HEK293 (cell line): ENCODE results near the gene ERCC1.

Experiments
- CTCF ChIA-PET: fragments of 350-600 bp; formaldehyde crosslinking; extraction: SDS; loops from one replicate; lab custom pipeline; 2021; ENCODE audit warnings: antibody characterized with exemption; lab: Yijun Ruan, JAX
- POLR2A ChIA-PET: fragments of 300-600 bp; formaldehyde crosslinking; extraction: SDS; loops from one replicate; lab custom pipeline; 2020; ENCODE audit warnings: antibody characterized with exemption, inconsistent platforms; lab: Yijun Ruan, JAX
- H3K27ac ChIP-seq: fragments of 200-500 bp; sonication (Bioruptor generic); 2 replicates; pipeline ENCODE4 v1.5.1; 2014; ENCODE audit warnings: low read depth, low read length, control low read depth, inconsistent platforms; ENCODE audit errors: extremely low read depth
- H3K36me3 ChIP-seq, 2 experiments: fragments of 200-500 bp in 1 of 2; sonication (Bioruptor generic) in 1 of 2; 1 replicate in 1 of 2; 2 replicates in 1 of 2; pipeline ENCODE4 v1.5.1; 2014 to 2017; ENCODE audit warnings: inconsistent platforms in 2 of 2, low read length in 2 of 2; ENCODE audit not compliant: control insufficient read depth in 2 of 2, insufficient read depth in 1 of 2
- H3K4me1 ChIP-seq: fragments of 200-500 bp; sonication (Bioruptor generic); 2 replicates; pipeline ENCODE4 v1.5.1; 2014; ENCODE audit warnings: mild to moderate bottlenecking, low read length, inconsistent platforms; ENCODE audit not compliant: control insufficient read depth, insufficient read depth
- H3K4me3 ChIP-seq: 2 replicates; pipeline ENCODE4 v1.5.1; 2011; ENCODE audit warnings: low read depth, mild to moderate bottlenecking, control low read depth, low read length, moderate library complexity
- H3K9me3 ChIP-seq: fragments of 200-500 bp; sonication (Bioruptor generic); 2 replicates; pipeline ENCODE4 v1.5.1; 2014; ENCODE audit warnings: low read depth, low read length, inconsistent platforms; ENCODE audit not compliant: control insufficient read depth, insufficient read depth
- IKZF3 ChIP-seq: fragments of 450-650 bp; IDR thresholded peaks from 2 replicates; pipeline ENCODE4 v1.5.0; 2018; ENCODE audit warnings: missing biosample characterization, mild to moderate bottlenecking, missing genetic modification characterization, moderate library complexity
- INSM2 ChIP-seq: fragments of 450-650 bp; formaldehyde crosslinking; IDR thresholded peaks from 2 replicates; pipeline ENCODE4 v1.5.1; 2016; ENCODE audit warnings: missing biosample characterization, missing genetic modification characterization
- MEIS1 ChIP-seq: sonication (generic); formaldehyde crosslinking; IDR thresholded peaks from 2 replicates; pipeline ENCODE4 v1.8.1; 2022; ENCODE audit warnings: missing genetic modification reagents, mild to moderate bottlenecking, borderline replicate concordance
- PRDM1 ChIP-seq: fragments of 450-650 bp; formaldehyde crosslinking; IDR thresholded peaks from 2 replicates; pipeline ENCODE4; 2016; ENCODE audit warnings: missing biosample characterization, missing genetic modification characterization
- ZBTB17 ChIP-seq: fragments of 450-650 bp; formaldehyde crosslinking; IDR thresholded peaks from 2 replicates; pipeline ENCODE4 v1.5.1; 2016; ENCODE audit warnings: missing biosample characterization, missing genetic modification characterization
- ZBTB20 ChIP-seq: fragments of 450-650 bp; formaldehyde crosslinking; IDR thresholded peaks from 2 replicates; pipeline ENCODE4 v1.5.1; 2016; ENCODE audit warnings: missing biosample characterization, missing genetic modification characterization
- ZEB2 ChIP-seq: fragments of 450-650 bp; formaldehyde crosslinking; IDR thresholded peaks from 2 replicates; pipeline ENCODE4 v1.5.1; 2016; ENCODE audit warnings: missing biosample characterization, missing genetic modification characterization
- ZFP3 ChIP-seq: fragments of 450-650 bp; formaldehyde crosslinking; IDR thresholded peaks from 2 replicates; pipeline ENCODE4 v1.5.1; 2016; ENCODE audit warnings: low read depth, missing biosample characterization, missing genetic modification characterization
- ZNF169 ChIP-seq: fragments of 450-650 bp; formaldehyde crosslinking; IDR thresholded peaks from 2 replicates; pipeline ENCODE4 v1.5.1; 2016; ENCODE audit warnings: missing biosample characterization, missing genetic modification characterization
- ZNF223 ChIP-seq: fragments of 450-650 bp; formaldehyde crosslinking; IDR thresholded peaks from 2 replicates; pipeline ENCODE4 v1.5.1; 2016; ENCODE audit warnings: missing biosample characterization, missing genetic modification characterization
- ZNF335 ChIP-seq: fragments of 450-650 bp; formaldehyde crosslinking; conservative IDR thresholded peaks from 2 replicates; pipeline ENCODE4 v1.5.1; 2016; ENCODE audit warnings: missing biosample characterization, missing genetic modification characterization
- ZNF354C ChIP-seq: fragments of 450-650 bp; formaldehyde crosslinking; IDR thresholded peaks from 2 replicates; pipeline ENCODE4 v1.5.1; 2016; ENCODE audit warnings: missing biosample characterization, missing genetic modification characterization, low read depth, borderline replicate concordance
- ZNF416 ChIP-seq: fragments of 450-650 bp; formaldehyde crosslinking; IDR thresholded peaks from 2 replicates; pipeline ENCODE4 v1.5.1; 2016; ENCODE audit warnings: missing biosample characterization, missing genetic modification characterization
- ZNF514 ChIP-seq: fragments of 450-650 bp; formaldehyde crosslinking; IDR thresholded peaks from 2 replicates; pipeline ENCODE4 v1.5.1; 2016; ENCODE audit warnings: missing biosample characterization, missing genetic modification characterization
- ZNF580 ChIP-seq: fragments of 450-650 bp; formaldehyde crosslinking; IDR thresholded peaks from 2 replicates; pipeline ENCODE4 v1.5.1; 2016; ENCODE audit warnings: missing biosample characterization, missing genetic modification characterization
- ZNF585B ChIP-seq: fragments of 450-650 bp; formaldehyde crosslinking; IDR thresholded peaks from 2 replicates; pipeline ENCODE4 v1.5.1; 2016; ENCODE audit warnings: missing biosample characterization, missing genetic modification characterization
- ZNF600 ChIP-seq: fragments of 450-650 bp; formaldehyde crosslinking; IDR thresholded peaks from 2 replicates; pipeline ENCODE4 v1.5.1; 2016; ENCODE audit warnings: missing biosample characterization, missing genetic modification characterization
- ZNF626 ChIP-seq: fragments of 450-650 bp; sonication (Bioruptor Pico); formaldehyde crosslinking; IDR thresholded peaks from 2 replicates; pipeline ENCODE4 v1.5.1; 2018; ENCODE audit warnings: missing biosample characterization, missing genetic modification characterization, inconsistent platforms
- ZNF629 ChIP-seq: fragments of 450-650 bp; formaldehyde crosslinking; IDR thresholded peaks from 2 replicates; pipeline ENCODE4 v1.5.1; 2017; ENCODE audit warnings: missing biosample characterization, missing genetic modification characterization
- ZNF639 ChIP-seq: fragments of 450-650 bp; formaldehyde crosslinking; IDR thresholded peaks from 2 replicates; pipeline ENCODE4 v1.5.1; 2016; ENCODE audit warnings: missing biosample characterization, missing genetic modification characterization
- ZNF658 ChIP-seq: fragments of 450-650 bp; formaldehyde crosslinking; IDR thresholded peaks from 2 replicates; pipeline ENCODE4; 2016; ENCODE audit warnings: missing biosample characterization, missing genetic modification characterization
- ZNF664 ChIP-seq: fragments of 450-650 bp; formaldehyde crosslinking; IDR thresholded peaks from 2 replicates; pipeline ENCODE4 v1.5.1; 2016; ENCODE audit warnings: missing biosample characterization, missing genetic modification characterization
- ZNF76 ChIP-seq: fragments of 450-650 bp; formaldehyde crosslinking; IDR thresholded peaks from 2 replicates; pipeline ENCODE4; 2016; ENCODE audit warnings: low read depth, missing biosample characterization, missing genetic modification characterization, borderline replicate concordance
- ZNF768 ChIP-seq: fragments of 450-650 bp; formaldehyde crosslinking; IDR thresholded peaks from 2 replicates; pipeline ENCODE4 v1.5.1; 2018; ENCODE audit warnings: missing biosample characterization, mild to moderate bottlenecking, missing genetic modification characterization
- ZNF777 ChIP-seq: fragments of 450-650 bp; formaldehyde crosslinking; IDR thresholded peaks from 2 replicates; pipeline ENCODE4 v1.5.1; 2017; ENCODE audit warnings: missing biosample characterization, missing genetic modification characterization, borderline replicate concordance
- ZSCAN30 ChIP-seq: fragments of 450-650 bp; IDR thresholded peaks from 2 replicates; pipeline ENCODE4 v1.5.1; 2018; ENCODE audit warnings: missing biosample characterization, mild to moderate bottlenecking, missing genetic modification characterization, moderate library complexity

The ERCC1 gene

GRCh38 chr19:45391871-45392665, 31.6 kb downstream of the ERCC1 start:
- H3K4me1 ChIP-seq: no peaks in the 10 kb centered on the region
- TF ChIP-seq ZNF777: no peak
- TF ChIP-seq ZNF768 (tag by site-specific recombination): peak; percentile 69; the same call in 1 of the 2 replicates
- no peak for TF ChIP-seq ZNF585B (tag by site-specific recombination)
- TF ChIP-seq INSM2: no peak
- TF ChIP-seq ZNF580: 0 out of 2 replicates have a peak, but pooled peaks have one; percentile 9
- peak; percentile 95 for TF ChIP-seq ZNF664 (tag by site-specific recombination)
- TF ChIP-seq ZFP3 (tag by site-specific recombination): no peak
- no peak for TF ChIP-seq ZNF223 (tag by site-specific recombination)
- TF ChIP-seq ZNF626 (tag by site-specific recombination): no peak
- TF ChIP-seq ZEB2: no peak
- H3K4me3 ChIP-seq: no peak overlapping the region
- ChIA-PET POLR2A (interaction anchor here (0.6 to 1.3 kb wide), 2 partner anchors 11 to 474 kb away, joined by 3 to 5 read pairs; no protein-coding TSS in a partner anchor), CTCF (interaction anchor here (0.6 to 3.2 kb wide), 5 partner anchors 11 to 246 kb away, joined by 4 to 28 read pairs (median 7); partner anchors contain the start of gene PPP1R13L)
- H3K9me3 ChIP-seq: no peaks in the 10 kb centered on the region
- no peaks in the 10 kb centered on the region; a peak in 1 of 3 replicates for H3K36me3 ChIP-seq
- no peak overlapping the region for H3K27ac ChIP-seq

- TF ChIP-seq ZNF514 (tag by site-specific recombination) (no peak), ZNF335 (tag by site-specific recombination) (peak; percentile 95), ZNF76 (peak; percentile 74; the same call in 1 of the 2 replicates), ZSCAN30 (tag by site-specific recombination) (peak; percentile 85), ZBTB20 (tag by site-specific recombination) (peak; percentile 54), PRDM1 (peak; percentile 43; the same call in 1 of the 2 replicates), ZNF354C (tag by site-specific recombination) (no peak), ZBTB17 (tag by site-specific recombination) (peak; percentile 92)
- H3K4me3 ChIP-seq: no peak overlapping the region
- ChIA-PET POLR2A (interaction anchor here (1.3 kb wide), 1 partner anchor 12 kb away, joined by 3 read pairs; no protein-coding TSS in a partner anchor), CTCF (interaction anchor here (0.6 to 3.0 kb wide), 4 partner anchors 11 to 246 kb away, joined by 4 to 28 read pairs (median 6); no protein-coding TSS in a partner anchor)
- no peaks in the 10 kb centered on the region; a peak in 1 of 3 replicates for H3K36me3 ChIP-seq
- no peaks in the 10 kb centered on the region for H3K4me1 ChIP-seq
- no peak overlapping the region for H3K27ac ChIP-seq
- H3K9me3 ChIP-seq: no peaks in the 10 kb centered on the region
These were observed 32.4 kb downstream of the ERCC1 start for GRCh38 chr19:45391346-45391745.

GRCh38 chr19:45385392-45386221, 38.1 kb downstream of the ERCC1 start:
- no peak overlapping the region for H3K4me3 ChIP-seq
- no peaks in the 10 kb centered on the region for H3K9me3 ChIP-seq
- CTCF ChIA-PET: interaction anchor here (0.9 kb wide), 1 partner anchor 17 kb away, joined by 3 read pairs; no protein-coding TSS in a partner anchor
- no peak overlapping the region for H3K27ac ChIP-seq
- H3K36me3 ChIP-seq: no peaks in the 10 kb centered on the region; a peak in 1 of 3 replicates
- POLR2A ChIA-PET: no interaction called here
- no peaks in the 10 kb centered on the region for H3K4me1 ChIP-seq
- TF ChIP-seq ZNF629 (tag by site-specific recombination): no peak
- no peak for TF ChIP-seq MEIS1 (CRISPR knock-in tag)
- no peak for TF ChIP-seq ZNF658 (tag by site-specific recombination)
- TF ChIP-seq ZNF639 (tag by site-specific recombination): no peak
- TF ChIP-seq ZNF600: no peak
- no peak for TF ChIP-seq ZNF585B (tag by site-specific recombination)
- no peak for TF ChIP-seq ZNF416 (tag by site-specific recombination)
- no peak for TF ChIP-seq ZNF514 (tag by site-specific recombination)
- no peak for TF ChIP-seq ZNF169 (tag by site-specific recombination)
- no peak for TF ChIP-seq IKZF3 (tag by site-specific recombination)
